Uterus (tissue), 2 donors: ENCODE results near the gene FKBP2.

Source experiments
- POLR2A ChIP-seq, 2 donors: fragments of 450-650 bp; IDR thresholded peaks; one replicate each; pipeline ENCODE4 v1.6.1; 2016; ENCODE audit warnings: antibody characterized with exemption in 2 of 2, mild to moderate bottlenecking in 1 of 2, moderate library complexity in 1 of 2
- TF ChIP-seq, protein P1 (sequence below), 4 experiments: fragments of 200-600 bp in 2 of 4; fragments of 450-650 bp in 2 of 4; sonication (generic) in 2 of 4; IDR thresholded peaks; one replicate each; pipeline ENCODE4 v1.5.1; 2016 to 2019; ENCODE audit warnings: antibody characterized with exemption in 4 of 4, mild to moderate bottlenecking in 2 of 4, moderate library complexity in 1 of 4

DNA sequence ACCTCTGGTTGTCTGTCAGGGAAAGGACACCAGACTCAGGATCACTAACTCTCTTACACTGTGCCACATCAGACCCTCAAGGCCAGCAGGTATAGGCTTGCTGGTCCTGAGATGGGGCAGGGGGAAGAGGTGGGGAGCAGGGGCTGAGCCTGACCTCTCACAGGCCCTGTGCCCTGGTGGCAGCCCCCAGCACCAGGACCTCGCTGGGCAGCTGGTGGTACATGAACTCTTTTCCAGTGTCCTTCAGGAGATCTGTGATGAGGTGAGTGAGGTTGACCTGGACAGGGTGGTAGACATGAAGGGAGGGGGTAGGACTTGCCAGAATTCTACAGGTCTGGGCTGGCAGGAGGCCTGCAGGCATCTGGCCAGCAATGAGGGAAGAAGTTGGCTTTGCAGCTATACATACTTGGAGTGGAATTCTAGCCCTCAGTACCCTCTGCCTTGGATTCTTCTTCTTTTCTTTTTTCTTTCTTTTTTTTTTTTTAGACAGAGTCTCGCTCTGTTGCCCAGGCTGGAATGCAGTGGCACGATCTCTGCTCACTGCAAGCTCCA is 13.4 kb upstream of the FKBP2 start:
- TF ChIP-seq, protein P1, sequence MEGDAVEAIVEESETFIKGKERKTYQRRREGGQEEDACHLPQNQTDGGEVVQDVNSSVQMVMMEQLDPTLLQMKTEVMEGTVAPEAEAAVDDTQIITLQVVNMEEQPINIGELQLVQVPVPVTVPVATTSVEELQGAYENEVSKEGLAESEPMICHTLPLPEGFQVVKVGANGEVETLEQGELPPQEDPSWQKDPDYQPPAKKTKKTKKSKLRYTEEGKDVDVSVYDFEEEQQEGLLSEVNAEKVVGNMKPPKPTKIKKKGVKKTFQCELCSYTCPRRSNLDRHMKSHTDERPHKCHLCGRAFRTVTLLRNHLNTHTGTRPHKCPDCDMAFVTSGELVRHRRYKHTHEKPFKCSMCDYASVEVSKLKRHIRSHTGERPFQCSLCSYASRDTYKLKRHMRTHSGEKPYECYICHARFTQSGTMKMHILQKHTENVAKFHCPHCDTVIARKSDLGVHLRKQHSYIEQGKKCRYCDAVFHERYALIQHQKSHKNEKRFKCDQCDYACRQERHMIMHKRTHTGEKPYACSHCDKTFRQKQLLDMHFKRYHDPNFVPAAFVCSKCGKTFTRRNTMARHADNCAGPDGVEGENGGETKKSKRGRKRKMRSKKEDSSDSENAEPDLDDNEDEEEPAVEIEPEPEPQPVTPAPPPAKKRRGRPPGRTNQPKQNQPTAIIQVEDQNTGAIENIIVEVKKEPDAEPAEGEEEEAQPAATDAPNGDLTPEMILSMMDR (IDR thresholded peaks at IDR 0.05) = no peak
- TF ChIP-seq POLR2A (IDR thresholded peaks at IDR 0.05) = no peak
